ENCODE data around the gene ADAMTS2.

The ADAMTS2 gene

GRCh38 chr5:179345433-179346321 lies at the start of gene ADAMTS2:
ADAMTS2 (minus strand) TSS chr5:179345461; CDS start chr5:179345328, 133 bp downstream.
- DNase-seq (ENCODE audit: low read depth in 2 of 2) = no peak

GRCh38 chr5:179393078-179393477 lies 47.8 kb upstream of the ADAMTS2 start:
- no peak for DNase-seq (ENCODE audit: low read depth in 2 of 2)

GRCh38 chr5:179387151-179388110 lies 42.2 kb upstream of the ADAMTS2 start:
- DNase-seq (ENCODE audit: low read depth in 2 of 2) = no peak

- DNase-seq (ENCODE audit: low read depth in 2 of 2) = no peak
Measured at GRCh38 chr5:179385914-179386313, 40.7 kb upstream of the ADAMTS2 start.

- no peak for DNase-seq (ENCODE audit: low read depth in 2 of 2)
Measured at GRCh38 chr5:179382486-179382885, 37.2 kb upstream of the ADAMTS2 start.

- DNase-seq (ENCODE audit: low read depth in 2 of 2) = no peak
Measured at GRCh38 chr5:179381691-179382090, 36.4 kb upstream of the ADAMTS2 start.

- no peak for DNase-seq (ENCODE audit: low read depth in 2 of 2)
Measured at GRCh38 chr5:179380211-179381035, 35.2 kb upstream of the ADAMTS2 start.

GRCh38 chr5:179379321-179379890 lies 34.1 kb upstream of the ADAMTS2 start:
- no peak for DNase-seq (ENCODE audit: low read depth in 2 of 2)

GRCh38 chr5:179378441-179379271 lies 33.4 kb upstream of the ADAMTS2 start:
- DNase-seq (ENCODE audit: low read depth in 2 of 2) = no peak

- no peak for DNase-seq (ENCODE audit: low read depth in 2 of 2)
Measured at GRCh38 chr5:179378116-179378440, 32.8 kb upstream of the ADAMTS2 start.

- DNase-seq (ENCODE audit: low read depth in 2 of 2) = no peak
Measured at GRCh38 chr5:179377421-179378115, 32.3 kb upstream of the ADAMTS2 start.

- no peak for DNase-seq (ENCODE audit: low read depth in 2 of 2)
Measured at GRCh38 chr5:179376701-179377420, 31.6 kb upstream of the ADAMTS2 start.

GRCh38 chr5:179375831-179376365 lies 30.6 kb upstream of the ADAMTS2 start:
- DNase-seq (ENCODE audit: low read depth in 2 of 2) = no peak

GRCh38 chr5:179375236-179375685 lies 30.0 kb upstream of the ADAMTS2 start:
- DNase-seq (ENCODE audit: low read depth in 2 of 2) = no peak

GRCh38 chr5:179374506-179375235 lies 29.4 kb upstream of the ADAMTS2 start:
- no peak for DNase-seq (ENCODE audit: low read depth in 2 of 2)

GRCh38 chr5:179373961-179374505 lies 28.8 kb upstream of the ADAMTS2 start:
- no peak for DNase-seq (ENCODE audit: low read depth in 2 of 2)

GRCh38 chr5:179373101-179373934 lies 28.1 kb upstream of the ADAMTS2 start:
- DNase-seq (ENCODE audit: low read depth in 2 of 2) = no peak
